ENCODE data around the gene NT5C.

The NT5C gene

GRCh38 chr17:75094871-75095399 is 36.6 kb downstream of the NT5C start:
- DNase-seq (ENCODE audit: low spot score in 2 of 2), result no peak
- no peak for ATAC-seq
- H3K4me3 Mint-ChIP-seq, result no peak overlapping the region
- H3K9me3 Mint-ChIP-seq, result no peaks in the 10 kb centered on the region
- H3K36me3 Mint-ChIP-seq, result no peaks in the 10 kb centered on the region
- H3K4me1 Mint-ChIP-seq, result peaks cover 12% of the 10 kb centered on the region
- H3K27ac Mint-ChIP-seq, result peak overlapping the region; percentile 37

- no peaks in the 10 kb centered on the region for H3K9me3 Mint-ChIP-seq
- H3K36me3 Mint-ChIP-seq, result no peaks in the 10 kb centered on the region
- ATAC-seq (no peak), DNase-seq (ENCODE audit: low spot score in 2 of 2) (no peak)
- H3K27ac Mint-ChIP-seq, result peak overlapping the region; percentile 23
- H3K4me1 Mint-ChIP-seq, result peaks cover 19% of the 10 kb centered on the region
- H3K4me3 Mint-ChIP-seq, result no peak overlapping the region
These were observed 37.9 kb downstream of the NT5C start for GRCh38 chr17:75093548-75094158.

- DNase-seq (ENCODE audit: low spot score in 2 of 2) (no peak), ATAC-seq (no peak)
- Mint-ChIP-seq H3K9me3 (no peaks in the 10 kb centered on the region), H3K36me3 (no peaks in the 10 kb centered on the region), H3K27ac (peak overlapping the region; percentile 41), H3K4me3 (no peak overlapping the region), H3K4me1 (peaks cover 26% of the 10 kb centered on the region)
These were observed 39.7 kb downstream of the NT5C start for GRCh38 chr17:75091855-75092327.

GRCh38 chr17:75090871-75091854 is 40.4 kb downstream of the NT5C start:
- no peak overlapping the region for H3K4me3 Mint-ChIP-seq
- H3K27ac Mint-ChIP-seq, result peak overlapping the region; percentile 36

GRCh38 chr17:75088465-75089417 is 42.8 kb downstream of the NT5C start:
- DNase-seq (ENCODE audit: low spot score in 2 of 2) (no peak), ATAC-seq (peak; percentile 46)
- Mint-ChIP-seq H3K27ac (peak overlapping the region; percentile 71), H3K9me3 (no peaks in the 10 kb centered on the region), H3K4me3 (peak overlapping the region; percentile 69), H3K4me1 (peaks cover 33% of the 10 kb centered on the region), H3K36me3 (no peaks in the 10 kb centered on the region)

More at GRCh38 chr17:75090871-75091854, 40.4 kb downstream of the NT5C start:
- H3K9me3 Mint-ChIP-seq, result no peaks in the 10 kb centered on the region
- H3K4me1 Mint-ChIP-seq, result peaks cover 33% of the 10 kb centered on the region
- ATAC-seq, result no peak
- no peaks in the 10 kb centered on the region for H3K36me3 Mint-ChIP-seq
- DNase-seq (ENCODE audit: low spot score in 2 of 2), result no peak

GRCh38 chr17:75087558-75088453 is 43.7 kb downstream of the NT5C start, which contains the start of gene SLC16A5:
Gene SLC16A5 (plus strand): TSS chr17:75087954. CDS start chr17:75093637, 5,683 bp downstream.
- Mint-ChIP-seq H3K4me1 (peaks cover 32% of the 10 kb centered on the region), H3K9me3 (no peaks in the 10 kb centered on the region), H3K4me3 (peak within 1 kb of the TSS; percentile 69), H3K36me3 (no peaks in the 10 kb centered on the region), H3K27ac (peak within 1 kb of the TSS; percentile 71)
- peak; percentile 72 for ATAC-seq
- peak; percentile 37 to 68 for DNase-seq (ENCODE audit: low spot score in 2 of 2)

GRCh38 chr17:75087182-75087557 is 44.4 kb downstream of the NT5C start:
- peaks cover 26% of the 10 kb centered on the region for H3K4me1 Mint-ChIP-seq
- H3K4me3 Mint-ChIP-seq, result peak overlapping the region; percentile 69
- H3K36me3 Mint-ChIP-seq, result no peaks in the 10 kb centered on the region
- peak overlapping the region; percentile 71 for H3K27ac Mint-ChIP-seq
- no peak for ATAC-seq
- no peaks in the 10 kb centered on the region for H3K9me3 Mint-ChIP-seq
- peak in 1 of 2 donors; percentile 61 for DNase-seq (ENCODE audit: low spot score in 2 of 2)

GRCh38 chr17:75086496-75087181 is 44.9 kb downstream of the NT5C start:
- Mint-ChIP-seq H3K36me3 (no peaks in the 10 kb centered on the region), H3K4me3 (peak overlapping the region; percentile 69), H3K27ac (peak overlapping the region; percentile 71), H3K9me3 (no peaks in the 10 kb centered on the region), H3K4me1 (peaks cover 22% of the 10 kb centered on the region)
- DNase-seq (ENCODE audit: low spot score in 2 of 2) (no peak), ATAC-seq (no peak)

- H3K36me3 Mint-ChIP-seq, result no peaks in the 10 kb centered on the region
- DNase-seq (ENCODE audit: low spot score in 2 of 2), result no peak
- H3K4me1 Mint-ChIP-seq, result peaks cover 21% of the 10 kb centered on the region
- no peak overlapping the region for H3K4me3 Mint-ChIP-seq
- no peak for ATAC-seq
- no peaks in the 10 kb centered on the region for H3K9me3 Mint-ChIP-seq
- H3K27ac Mint-ChIP-seq, result no peak overlapping the region
These were observed 47.4 kb downstream of the NT5C start for GRCh38 chr17:75084039-75084660.

GRCh38 chr17:75082683-75083082 is 48.9 kb downstream of the NT5C start:
- peak overlapping the region; percentile 15 for H3K27ac Mint-ChIP-seq
- DNase-seq (ENCODE audit: low spot score in 2 of 2), result no peak
- no peaks in the 10 kb centered on the region for H3K36me3 Mint-ChIP-seq
- H3K4me1 Mint-ChIP-seq, result peaks cover 24% of the 10 kb centered on the region
- H3K4me3 Mint-ChIP-seq, result no peak overlapping the region
- no peaks in the 10 kb centered on the region for H3K9me3 Mint-ChIP-seq
- ATAC-seq, result no peak

- ATAC-seq (no peak), DNase-seq (ENCODE audit: low spot score in 2 of 2) (no peak)
- Mint-ChIP-seq H3K27ac (peak overlapping the region; percentile 15), H3K36me3 (no peaks in the 10 kb centered on the region), H3K9me3 (no peaks in the 10 kb centered on the region), H3K4me3 (no peak overlapping the region), H3K4me1 (peaks cover 22% of the 10 kb centered on the region)
These were observed 49.7 kb downstream of the NT5C start for GRCh38 chr17:75081611-75082540.
